PFSK-1 (cell line): ENCODE measurements around the gene NAA16.

Experiments
- POLR2AphosphoS5 ChIP-seq: IDR thresholded peaks from 2 replicates; pipeline ENCODE4 v1.6.1; 2012; ENCODE audit warnings: low read depth, mild to moderate bottlenecking, control low read depth, low read length, moderate library complexity
- TAF1 ChIP-seq: IDR thresholded peaks from 2 replicates; pipeline ENCODE4 v1.6.1; 2012; ENCODE audit warnings: low read length, control low read depth, borderline replicate concordance; ENCODE audit not compliant: insufficient read depth
- TF ChIP-seq, protein P1 (sequence below), 2 experiments: IDR thresholded peaks; 2 replicates each; pipeline versions ENCODE4 v1.6.1 to v1.8.0; 2011 to 2012; ENCODE audit warnings: low read depth in 2 of 2, low read length in 2 of 2, control low read depth in 1 of 2, inconsistent platforms in 1 of 2, mild to moderate bottlenecking in 1 of 2, moderate library complexity in 1 of 2; ENCODE audit not compliant: insufficient read depth in 1 of 2

DNA sequence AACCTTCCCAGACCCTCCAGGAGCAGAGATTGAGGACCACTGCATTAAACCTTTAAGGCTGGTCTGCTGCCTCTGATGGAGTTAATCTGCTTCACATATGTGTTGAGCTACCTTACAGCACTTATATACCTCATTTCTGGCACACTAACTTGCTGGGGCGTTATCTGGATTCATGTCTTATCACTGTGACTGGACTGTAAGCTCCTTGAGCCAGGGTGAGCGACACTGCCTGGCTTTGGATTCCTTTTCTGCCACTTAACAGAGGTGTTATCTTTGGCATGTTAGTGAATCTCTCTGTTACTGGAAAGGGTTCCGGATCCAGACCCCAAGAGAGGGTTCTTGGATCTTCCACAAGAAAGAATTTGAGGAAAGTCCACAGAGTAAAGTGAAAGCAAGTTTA is 76.5 kb downstream of the NAA16 start:
- TF ChIP-seq POLR2AphosphoS5 (no peak), TAF1 (no peak)
- TF ChIP-seq, protein P1, sequence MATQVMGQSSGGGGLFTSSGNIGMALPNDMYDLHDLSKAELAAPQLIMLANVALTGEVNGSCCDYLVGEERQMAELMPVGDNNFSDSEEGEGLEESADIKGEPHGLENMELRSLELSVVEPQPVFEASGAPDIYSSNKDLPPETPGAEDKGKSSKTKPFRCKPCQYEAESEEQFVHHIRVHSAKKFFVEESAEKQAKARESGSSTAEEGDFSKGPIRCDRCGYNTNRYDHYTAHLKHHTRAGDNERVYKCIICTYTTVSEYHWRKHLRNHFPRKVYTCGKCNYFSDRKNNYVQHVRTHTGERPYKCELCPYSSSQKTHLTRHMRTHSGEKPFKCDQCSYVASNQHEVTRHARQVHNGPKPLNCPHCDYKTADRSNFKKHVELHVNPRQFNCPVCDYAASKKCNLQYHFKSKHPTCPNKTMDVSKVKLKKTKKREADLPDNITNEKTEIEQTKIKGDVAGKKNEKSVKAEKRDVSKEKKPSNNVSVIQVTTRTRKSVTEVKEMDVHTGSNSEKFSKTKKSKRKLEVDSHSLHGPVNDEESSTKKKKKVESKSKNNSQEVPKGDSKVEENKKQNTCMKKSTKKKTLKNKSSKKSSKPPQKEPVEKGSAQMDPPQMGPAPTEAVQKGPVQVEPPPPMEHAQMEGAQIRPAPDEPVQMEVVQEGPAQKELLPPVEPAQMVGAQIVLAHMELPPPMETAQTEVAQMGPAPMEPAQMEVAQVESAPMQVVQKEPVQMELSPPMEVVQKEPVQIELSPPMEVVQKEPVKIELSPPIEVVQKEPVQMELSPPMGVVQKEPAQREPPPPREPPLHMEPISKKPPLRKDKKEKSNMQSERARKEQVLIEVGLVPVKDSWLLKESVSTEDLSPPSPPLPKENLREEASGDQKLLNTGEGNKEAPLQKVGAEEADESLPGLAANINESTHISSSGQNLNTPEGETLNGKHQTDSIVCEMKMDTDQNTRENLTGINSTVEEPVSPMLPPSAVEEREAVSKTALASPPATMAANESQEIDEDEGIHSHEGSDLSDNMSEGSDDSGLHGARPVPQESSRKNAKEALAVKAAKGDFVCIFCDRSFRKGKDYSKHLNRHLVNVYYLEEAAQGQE (IDR thresholded peaks at IDR 0.05; ENCODE audit: insufficient read depth in 1 of 2, low read depth in 2 of 2, low read length in 2 of 2): no peak
